Measurements from ENCODE around the gene LYL1.

LYL1 gene

DNA sequence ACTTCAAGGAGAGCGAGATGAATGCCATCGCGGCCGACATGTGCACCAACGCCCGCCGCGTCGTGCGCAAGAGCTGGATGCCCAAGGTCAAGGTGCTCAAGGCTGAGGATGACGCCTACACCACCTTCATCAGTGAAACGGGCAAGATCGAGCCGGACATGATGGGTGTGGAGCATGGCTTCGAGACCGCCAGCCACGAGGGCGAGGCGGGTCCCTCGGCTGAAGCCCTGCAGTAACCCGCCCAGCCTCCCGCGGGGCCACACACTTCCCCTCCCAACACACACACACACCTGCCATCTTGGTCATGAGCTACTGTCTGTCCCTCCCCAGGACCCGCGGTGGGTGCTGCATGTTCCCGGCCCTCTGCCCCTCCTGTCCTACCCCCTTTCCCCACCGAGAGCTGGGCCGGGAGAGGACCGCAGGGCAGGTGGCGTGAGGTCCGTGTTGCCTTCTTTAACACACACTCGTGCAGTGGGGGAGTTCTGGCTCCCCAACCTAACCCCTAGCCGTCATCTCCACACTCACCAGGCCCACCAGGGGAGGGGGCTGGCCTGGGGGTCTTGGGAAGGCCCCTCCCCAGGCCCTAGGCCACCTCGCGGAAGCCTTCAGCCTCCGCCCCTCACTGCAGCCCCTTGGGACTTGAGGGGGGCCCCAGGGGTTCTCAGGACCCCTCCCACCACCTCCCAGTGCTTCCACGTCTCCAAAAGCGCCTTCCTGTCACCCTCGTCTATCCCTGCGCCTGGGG, 35.7 kb upstream of the LYL1 start:
- TF ChIP-seq, protein P1, sequence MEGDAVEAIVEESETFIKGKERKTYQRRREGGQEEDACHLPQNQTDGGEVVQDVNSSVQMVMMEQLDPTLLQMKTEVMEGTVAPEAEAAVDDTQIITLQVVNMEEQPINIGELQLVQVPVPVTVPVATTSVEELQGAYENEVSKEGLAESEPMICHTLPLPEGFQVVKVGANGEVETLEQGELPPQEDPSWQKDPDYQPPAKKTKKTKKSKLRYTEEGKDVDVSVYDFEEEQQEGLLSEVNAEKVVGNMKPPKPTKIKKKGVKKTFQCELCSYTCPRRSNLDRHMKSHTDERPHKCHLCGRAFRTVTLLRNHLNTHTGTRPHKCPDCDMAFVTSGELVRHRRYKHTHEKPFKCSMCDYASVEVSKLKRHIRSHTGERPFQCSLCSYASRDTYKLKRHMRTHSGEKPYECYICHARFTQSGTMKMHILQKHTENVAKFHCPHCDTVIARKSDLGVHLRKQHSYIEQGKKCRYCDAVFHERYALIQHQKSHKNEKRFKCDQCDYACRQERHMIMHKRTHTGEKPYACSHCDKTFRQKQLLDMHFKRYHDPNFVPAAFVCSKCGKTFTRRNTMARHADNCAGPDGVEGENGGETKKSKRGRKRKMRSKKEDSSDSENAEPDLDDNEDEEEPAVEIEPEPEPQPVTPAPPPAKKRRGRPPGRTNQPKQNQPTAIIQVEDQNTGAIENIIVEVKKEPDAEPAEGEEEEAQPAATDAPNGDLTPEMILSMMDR (IDR thresholded peaks at IDR 0.05; ENCODE audit: low read depth, low read length, poor library complexity, severe bottlenecking), result no peak
- TF ChIP-seq EZH2phosphoT487 (IDR thresholded peaks at IDR 0.05; ENCODE audit: borderline replicate concordance, low read length), result no peak
- Histone ChIP-seq H4K20me1 (ENCODE audit: control insufficient read depth, insufficient read depth, low read depth, low read length) (no peaks in the 10 kb centered on the region), H3K9me2 (replicated peaks; ENCODE audit: control insufficient read depth, low read length) (no peaks in the 10 kb centered on the region), H3K36me3 (ENCODE audit: control insufficient read depth, low read length) (peaks cover 51% of the 10 kb centered on the region), H3K4me2 (ENCODE audit: low read length) (no peak overlapping the region), H3F3A (ENCODE audit: control insufficient read depth, insufficient read depth) (no peaks in the 10 kb centered on the region; the same call in 1 of the 2 replicates), H3K4me1 (ENCODE audit: control insufficient read depth, low read length) (no peaks in the 10 kb centered on the region), H3K79me2 (ENCODE audit: control insufficient read depth, low read length) (peaks cover 18% of the 10 kb centered on the region), H3K9me3 (ENCODE audit: control insufficient read depth, insufficient read depth, low read length) (no peaks in the 10 kb centered on the region), H3K27ac (ENCODE audit: low read depth, low read length) (no peak overlapping the region), H3K4me3 (ENCODE audit: low read length) (no peak overlapping the region), H3K27me3 (ENCODE audit: control insufficient read depth, low read length) (no peaks in the 10 kb centered on the region)

DNA sequence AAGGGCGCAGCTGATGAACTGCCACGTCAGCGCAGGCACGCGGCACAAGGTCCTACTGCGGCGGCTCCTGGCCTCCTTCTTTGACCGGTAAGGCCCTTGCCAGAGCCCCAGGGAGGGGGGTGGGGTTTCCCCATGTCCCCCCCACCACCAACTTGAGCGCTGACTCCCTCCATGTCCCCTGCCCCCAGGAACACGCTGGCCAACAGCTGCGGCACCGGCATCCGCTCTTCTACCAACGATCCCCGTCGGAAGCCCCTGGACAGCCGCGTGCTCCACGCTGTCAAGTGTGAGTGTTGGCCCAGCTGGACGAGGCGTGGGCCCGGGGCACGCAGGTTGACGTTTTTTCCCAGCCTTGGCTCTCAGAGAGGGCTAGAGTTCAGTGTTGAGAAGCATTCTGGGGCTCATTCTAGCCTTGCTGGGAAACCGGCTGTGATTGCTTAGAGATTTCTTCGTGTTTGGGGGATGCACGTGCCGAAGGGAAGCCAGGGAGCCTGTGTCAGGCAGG, 34.7 kb upstream of the LYL1 start:
- Histone ChIP-seq H3K4me1 (ENCODE audit: control insufficient read depth, low read length) (no peaks in the 10 kb centered on the region), H3F3A (ENCODE audit: control insufficient read depth, insufficient read depth) (no peaks in the 10 kb centered on the region), H3K79me2 (ENCODE audit: control insufficient read depth, low read length) (peaks cover 28% of the 10 kb centered on the region), H3K4me2 (ENCODE audit: low read length) (no peak overlapping the region), H3K4me3 (ENCODE audit: low read length) (no peak overlapping the region), H3K27ac (ENCODE audit: low read depth, low read length) (no peak overlapping the region), H3K9me2 (replicated peaks; ENCODE audit: control insufficient read depth, low read length) (no peaks in the 10 kb centered on the region), H4K20me1 (ENCODE audit: control insufficient read depth, insufficient read depth, low read depth, low read length) (no peaks in the 10 kb centered on the region), H3K27me3 (ENCODE audit: control insufficient read depth, low read length) (no peaks in the 10 kb centered on the region), H3K9me3 (ENCODE audit: control insufficient read depth, insufficient read depth, low read length) (no peaks in the 10 kb centered on the region), H3K36me3 (ENCODE audit: control insufficient read depth, low read length) (peaks cover 57% of the 10 kb centered on the region)
- TF ChIP-seq EZH2phosphoT487 (IDR thresholded peaks at IDR 0.05; ENCODE audit: borderline replicate concordance, low read length), result no peak
- TF ChIP-seq, protein P1 (IDR thresholded peaks at IDR 0.05; ENCODE audit: low read depth, low read length, poor library complexity, severe bottlenecking), result no peak

DNA sequence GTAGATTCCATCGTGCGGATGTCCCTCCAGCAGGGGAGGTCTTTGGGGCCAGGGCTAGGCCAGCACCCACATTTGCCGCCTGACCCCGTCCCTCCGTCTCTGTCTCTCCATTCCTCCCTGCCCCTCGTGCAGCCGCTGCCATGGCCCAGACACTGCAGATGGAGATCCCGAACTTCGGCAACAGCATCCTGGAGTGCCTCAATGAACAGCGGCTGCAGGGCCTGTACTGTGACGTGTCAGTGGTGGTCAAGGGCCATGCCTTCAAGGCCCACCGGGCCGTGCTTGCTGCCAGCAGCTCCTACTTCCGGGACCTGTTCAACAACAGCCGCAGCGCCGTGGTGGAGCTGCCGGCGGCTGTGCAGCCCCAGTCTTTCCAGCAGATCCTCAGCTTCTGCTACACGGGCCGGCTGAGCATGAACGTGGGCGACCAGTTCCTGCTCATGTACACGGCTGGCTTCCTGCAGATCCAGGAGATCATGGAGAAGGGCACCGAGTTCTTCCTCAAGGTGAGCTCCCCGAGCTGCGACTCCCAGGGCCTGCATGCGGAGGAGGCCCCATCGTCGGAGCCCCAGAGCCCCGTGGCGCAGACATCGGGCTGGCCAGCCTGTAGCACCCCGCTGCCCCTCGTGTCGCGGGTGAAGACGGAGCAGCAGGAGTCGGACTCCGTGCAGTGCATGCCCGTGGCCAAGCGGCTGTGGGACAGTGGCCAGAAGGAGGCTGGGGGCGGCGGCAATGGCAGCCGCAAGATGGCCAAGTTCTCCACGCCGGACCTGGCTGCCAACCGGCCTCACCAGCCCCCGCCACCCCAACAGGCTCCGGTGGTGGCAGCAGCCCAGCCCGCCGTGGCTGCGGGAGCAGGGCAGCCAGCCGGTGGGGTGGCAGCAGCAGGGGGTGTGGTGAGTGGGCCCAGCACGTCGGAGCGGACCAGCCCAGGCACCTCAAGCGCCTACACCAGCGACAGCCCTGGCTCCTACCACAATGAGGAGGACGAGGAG, 32.7 kb upstream of the LYL1 start:
- Histone ChIP-seq H3F3A (ENCODE audit: control insufficient read depth, insufficient read depth) (no peaks in the 10 kb centered on the region), H3K9me3 (ENCODE audit: control insufficient read depth, insufficient read depth, low read length) (no peaks in the 10 kb centered on the region), H3K79me2 (ENCODE audit: control insufficient read depth, low read length) (peaks cover 46% of the 10 kb centered on the region), H3K27ac (ENCODE audit: low read depth, low read length) (no peak overlapping the region), H3K4me3 (ENCODE audit: low read length) (no peak overlapping the region), H4K20me1 (ENCODE audit: control insufficient read depth, insufficient read depth, low read depth, low read length) (peaks cover 4% of the 10 kb centered on the region; the same call in 1 of the 2 replicates), H3K27me3 (ENCODE audit: control insufficient read depth, low read length) (no peaks in the 10 kb centered on the region), H3K4me2 (ENCODE audit: low read length) (no peak overlapping the region), H3K4me1 (ENCODE audit: control insufficient read depth, low read length) (no peaks in the 10 kb centered on the region), H3K9me2 (replicated peaks; ENCODE audit: control insufficient read depth, low read length) (no peaks in the 10 kb centered on the region), H3K36me3 (ENCODE audit: control insufficient read depth, low read length) (peaks cover 58% of the 10 kb centered on the region)
- TF ChIP-seq, protein P1 (IDR thresholded peaks at IDR 0.05; ENCODE audit: low read depth, low read length, poor library complexity, severe bottlenecking), result no peak
- TF ChIP-seq EZH2phosphoT487 (IDR thresholded peaks at IDR 0.05; ENCODE audit: borderline replicate concordance, low read length), result no peak

Measured in DOHH2 (cell line).